ENCODE data around the gene M6PR.

DNA sequence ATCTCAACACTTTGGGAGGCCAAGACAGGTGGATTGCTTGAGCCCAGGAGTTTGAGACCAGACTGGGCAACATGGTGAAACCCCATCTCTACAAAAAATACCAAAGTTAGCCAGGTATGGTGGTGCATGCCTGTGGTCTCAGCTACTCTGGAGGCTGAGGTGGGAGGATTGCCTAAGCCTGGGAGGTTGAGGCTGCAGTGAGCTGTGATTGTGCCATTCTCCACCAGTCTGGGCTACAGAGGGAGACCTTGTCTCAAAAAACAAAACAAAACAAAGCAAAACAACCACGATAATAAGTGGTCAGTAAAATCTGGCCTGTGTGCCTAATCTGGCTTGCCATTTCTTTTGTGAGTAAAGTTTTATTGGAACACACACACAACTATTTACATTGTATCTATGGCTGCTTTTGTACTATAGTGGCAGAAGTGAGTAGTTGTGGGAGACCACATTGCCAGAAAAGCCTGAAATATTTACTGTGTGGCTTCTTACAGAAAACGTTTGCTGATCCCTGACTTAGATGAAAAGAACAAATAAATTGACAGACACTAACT lies 20.5 kb upstream of the M6PR start:
- TF ChIP-seq CTBP1 (IDR thresholded peaks at IDR 0.05; ENCODE audit: borderline replicate concordance): no peak
- no peak for TF ChIP-seq TARDBP (IDR thresholded peaks at IDR 0.05)
- no peak for TF ChIP-seq FOXM1 (IDR thresholded peaks at IDR 0.05; ENCODE audit: borderline replicate concordance)
- no peak for TF ChIP-seq FOXA1 (IDR thresholded peaks at IDR 0.05)
- TF ChIP-seq SP1 (IDR thresholded peaks at IDR 0.05): no peak
- TF ChIP-seq L3MBTL2 (conservative IDR thresholded peaks at IDR 0.05): no peak
- TF ChIP-seq SUZ12 (IDR thresholded peaks at IDR 0.05): no peak
- no peak for TF ChIP-seq LEF1 (IDR thresholded peaks at IDR 0.05; ENCODE audit: borderline replicate concordance)

All from HEK293T (cell line).